Neural progenitor cell (in vitro differentiated cells): ENCODE results near the gene KCNC4. TPM values are rescaled to one million over a fixed set of nuclear protein-coding genes. Genes with fewer than 3 reads are reported as not detected.

Source experiments
- DNase-seq: peaks from one replicate; pipeline ENCODE4 v3.0.0-alpha.2; 2016; ENCODE audit warnings: low spot score
- H2AFZ ChIP-seq: fragments of 200-600 bp; sonication (generic); replicated peaks from 2 replicates; pipeline ENCODE4 v1.6.1; 2016; ENCODE audit warnings: antibody characterized with exemption
- H3F3A ChIP-seq: fragments of 200-600 bp; sonication (generic); 2 replicates; pipeline ENCODE4 v1.6.1; 2016; ENCODE audit warnings: antibody characterized with exemption, low read depth
- H3K27ac ChIP-seq: fragments of 200-600 bp; sonication (generic); 2 replicates; pipeline ENCODE4 v1.5.1; 2016; ENCODE audit warnings: mild to moderate bottlenecking
- H3K27me3 ChIP-seq: fragments of 200-600 bp; sonication (generic); 2 replicates; pipeline ENCODE4 v1.6.1; 2016; ENCODE audit warnings: mild to moderate bottlenecking, moderate library complexity
- H3K36me3 ChIP-seq: fragments of 200-600 bp; sonication (generic); 2 replicates; pipeline ENCODE4 v1.5.1; 2016
- H3K4me1 ChIP-seq: fragments of 200-600 bp; sonication (generic); 2 replicates; pipeline ENCODE4 v1.6.1; 2016; ENCODE audit warnings: mixed run types
- H3K4me2 ChIP-seq: fragments of 200-600 bp; sonication (generic); 2 replicates; pipeline ENCODE4 v1.6.1; 2016
- H3K4me3 ChIP-seq: fragments of 200-600 bp; sonication (generic); 2 replicates; pipeline ENCODE4 v1.5.1; 2016
- H3K79me2 ChIP-seq: fragments of 200-600 bp; sonication (generic); 2 replicates; pipeline ENCODE4 v1.6.1; 2016; ENCODE audit warnings: low read depth
- H3K9ac ChIP-seq: fragments of 200-600 bp; sonication (generic); 2 replicates; pipeline ENCODE4 v1.6.1; 2016
- H3K9me3 ChIP-seq: fragments of 200-600 bp; sonication (generic); 2 replicates; pipeline ENCODE4 v1.5.1; 2016; ENCODE audit warnings: low read depth
- H4K20me1 ChIP-seq: fragments of 200-600 bp; sonication (generic); 2 replicates; pipeline ENCODE4 v1.6.1; 2016; ENCODE audit warnings: low read depth
- H3K27ac Mint-ChIP-seq: 3 replicates; pipeline ENCODE4 v1.8.0; 2021; ENCODE audit warnings: mixed read lengths
- H3K27me3 Mint-ChIP-seq: 2 replicates; pipeline ENCODE4 v1.8.0; 2022; ENCODE audit warnings: low read depth, mild to moderate bottlenecking, inconsistent platforms, moderate library complexity, mixed read lengths; ENCODE audit not compliant: insufficient read depth
- H3K36me3 Mint-ChIP-seq: 3 replicates; pipeline ENCODE4 v1.8.0; 2021; ENCODE audit warnings: mixed read lengths
- H3K4me1 Mint-ChIP-seq: 3 replicates; pipeline ENCODE4 v1.8.0; 2021; ENCODE audit warnings: mixed read lengths
- H3K4me3 Mint-ChIP-seq: 3 replicates; pipeline ENCODE4 v1.8.0; 2021; ENCODE audit warnings: mild to moderate bottlenecking, moderate library complexity, mixed read lengths
- H3K9me3 Mint-ChIP-seq: 3 replicates; pipeline ENCODE4 v1.8.0; 2020; ENCODE audit warnings: mixed read lengths
- CTCF ChIP-seq: fragments of 200-600 bp; sonication (generic); IDR thresholded peaks from 2 replicates; pipeline ENCODE4 v1.5.1; 2017; ENCODE audit warnings: antibody characterized with exemption, mild to moderate bottlenecking
- EZH2 ChIP-seq: fragments of 200-600 bp; sonication (generic); IDR thresholded peaks from 2 replicates; pipeline ENCODE4 v1.6.1; 2017; ENCODE audit warnings: antibody characterized with exemption, mild to moderate bottlenecking, moderate library complexity
- EZH2phosphoT487 ChIP-seq: fragments of 200-600 bp; sonication (generic); IDR thresholded peaks from 2 replicates; pipeline ENCODE4 v1.6.1; 2017; ENCODE audit warnings: antibody characterized with exemption
- total RNA-seq: library from RNA; depleted of rRNA; stranded (reverse); fragments of >200 nt; gene quantifications from 2 replicates; pipeline ENCODE4 v1.2.3, GENCODE V29; 2015; ENCODE audit warnings: low replicate concordance

Gene KCNC4
- total RNA-seq, 1 donor from 2014 or later, result 1.3 TPM

- Mint-ChIP-seq H3K36me3 (no peaks in the 10 kb centered on the region), H3K9me3 (no peaks in the 10 kb centered on the region), H3K4me3 (no peak overlapping the region), H3K4me1 (peaks cover 36% of the 10 kb centered on the region), H3K27ac (peak overlapping the region; percentile 91), H3K27me3 (peaks cover 6% of the 10 kb centered on the region)
- Histone ChIP-seq H3F3A (no peaks in the 10 kb centered on the region), H3K4me3 (no peak overlapping the region), H3K36me3 (no peaks in the 10 kb centered on the region), H2AFZ (no peak overlapping the region), H3K9me3 (no peaks in the 10 kb centered on the region), H3K4me2 (no peak overlapping the region), H3K27ac (no peak overlapping the region), H3K9ac (no peak overlapping the region), H3K27me3 (no peaks in the 10 kb centered on the region), H3K4me1 (peaks cover 19% of the 10 kb centered on the region), H3K79me2 (no peaks in the 10 kb centered on the region), H4K20me1 (no peaks in the 10 kb centered on the region)
- DNase-seq, result no peak
- TF ChIP-seq CTCF (no peak), EZH2phosphoT487 (no peak), EZH2 (no peak)
Measured at GRCh38 chr1:110234691-110235090, 24.6 kb downstream of the KCNC4 start.

- H3K4me2 ChIP-seq, result no peak overlapping the region
- H3K27me3 ChIP-seq, result no peaks in the 10 kb centered on the region
- peaks cover 19% of the 10 kb centered on the region for H3K4me1 ChIP-seq
- peak; percentile 18 for DNase-seq
- no peaks in the 10 kb centered on the region for H3F3A ChIP-seq
- TF ChIP-seq CTCF, result no peak
- TF ChIP-seq EZH2, result no peak
- no peak for TF ChIP-seq EZH2phosphoT487
- no peak overlapping the region for H3K27ac ChIP-seq
- no peaks in the 10 kb centered on the region for H3K36me3 ChIP-seq
- Mint-ChIP-seq H3K4me1 (peaks cover 40% of the 10 kb centered on the region), H3K27ac (no peak overlapping the region), H3K9me3 (no peaks in the 10 kb centered on the region), H3K4me3 (no peak overlapping the region), H3K27me3 (peaks cover 6% of the 10 kb centered on the region), H3K36me3 (no peaks in the 10 kb centered on the region)
- H2AFZ ChIP-seq, result no peak overlapping the region
- no peaks in the 10 kb centered on the region for H3K79me2 ChIP-seq
- no peak overlapping the region for H3K4me3 ChIP-seq
- H3K9me3 ChIP-seq, result no peaks in the 10 kb centered on the region
- H3K9ac ChIP-seq, result no peak overlapping the region
- H4K20me1 ChIP-seq, result no peaks in the 10 kb centered on the region
Measured at GRCh38 chr1:110235181-110235833, 25.2 kb downstream of the KCNC4 start.

- Histone ChIP-seq H2AFZ (no peak overlapping the region), H3K9ac (no peak overlapping the region), H3K27ac (no peak overlapping the region), H3K27me3 (no peaks in the 10 kb centered on the region), H3K36me3 (no peaks in the 10 kb centered on the region), H4K20me1 (no peaks in the 10 kb centered on the region), H3K4me1 (peaks cover 19% of the 10 kb centered on the region), H3F3A (no peaks in the 10 kb centered on the region), H3K9me3 (no peaks in the 10 kb centered on the region), H3K4me3 (no peak overlapping the region), H3K4me2 (no peak overlapping the region), H3K79me2 (no peaks in the 10 kb centered on the region)
- Mint-ChIP-seq H3K27ac (no peak overlapping the region), H3K9me3 (no peaks in the 10 kb centered on the region), H3K36me3 (no peaks in the 10 kb centered on the region), H3K4me1 (peaks cover 44% of the 10 kb centered on the region), H3K27me3 (peaks cover 6% of the 10 kb centered on the region), H3K4me3 (no peak overlapping the region)
- no peak for DNase-seq
- TF ChIP-seq EZH2, result no peak
Measured at GRCh38 chr1:110235834-110236682, 25.9 kb downstream of the KCNC4 start.
